Measurements from ENCODE around the gene FAM210B. TPM values are rescaled to one million over a fixed set of nuclear protein-coding genes. Genes with fewer than 3 reads are reported as not detected.

The FAM210B gene
- total RNA-seq, 2 donors from 2014 or later = 26.3 to 29.9 TPM

- Histone ChIP-seq H3K36me3 (peaks cover 17% of the 10 kb centered on the region), H3K27me3 (no peaks in the 10 kb centered on the region), H3K4me3 (no peak overlapping the region), H3K9me3 (no peaks in the 10 kb centered on the region), H3K4me1 (peaks cover 0 to 30% of the 10 kb centered on the region in 2 donors), H3K27ac (no peak overlapping the region)
- no peak for DNase-seq (ENCODE audit: low spot score)
- no peak for TF ChIP-seq CTCF (IDR thresholded peaks at IDR 0.05)
These were observed 3.1 kb downstream of the FAM210B start for GRCh38 chr20:56361900-56362299.

- H3K4me3 ChIP-seq = no peak overlapping the region
- peaks cover 24% of the 10 kb centered on the region for H3K36me3 ChIP-seq
- no peak overlapping the region for H3K27ac ChIP-seq
- no peaks in the 10 kb centered on the region for H3K27me3 ChIP-seq
- H3K4me1 ChIP-seq = peaks cover 0 to 30% of the 10 kb centered on the region in 2 donors
- TF ChIP-seq CTCF (IDR thresholded peaks at IDR 0.05) = no peak
- no peaks in the 10 kb centered on the region for H3K9me3 ChIP-seq
- DNase-seq (ENCODE audit: low spot score) = no peak
These were observed 4.1 kb downstream of the FAM210B start for GRCh38 chr20:56362833-56363413.

- no peak for TF ChIP-seq CTCF (IDR thresholded peaks at IDR 0.05)
- no peak overlapping the region for H3K27ac ChIP-seq
- no peak for DNase-seq (ENCODE audit: low spot score)
- peaks cover 24% of the 10 kb centered on the region for H3K36me3 ChIP-seq
- H3K27me3 ChIP-seq = no peaks in the 10 kb centered on the region
- H3K4me1 ChIP-seq = peaks cover 0 to 30% of the 10 kb centered on the region in 2 donors
- no peaks in the 10 kb centered on the region for H3K9me3 ChIP-seq
- no peak overlapping the region for H3K4me3 ChIP-seq
These were observed 4.7 kb downstream of the FAM210B start for GRCh38 chr20:56363491-56363890.

- H3K36me3 ChIP-seq = peaks cover 24% of the 10 kb centered on the region
- no peak for DNase-seq (ENCODE audit: low spot score)
These were observed 9.8 kb downstream of the FAM210B start for GRCh38 chr20:56368351-56369134.

GRCh38 chr20:56369179-56369578, 10.4 kb downstream of the FAM210B start:
- H3K9me3 ChIP-seq = no peaks in the 10 kb centered on the region
- no peak overlapping the region for H3K4me3 ChIP-seq
- no peak for TF ChIP-seq CTCF (IDR thresholded peaks at IDR 0.05)
- H3K4me1 ChIP-seq = no peaks in the 10 kb centered on the region
- no peaks in the 10 kb centered on the region for H3K27me3 ChIP-seq
- peaks cover 24% of the 10 kb centered on the region for H3K36me3 ChIP-seq
- no peak overlapping the region for H3K27ac ChIP-seq
- no peak for DNase-seq (ENCODE audit: low spot score)

More at GRCh38 chr20:56368351-56369134, 9.8 kb downstream of the FAM210B start:
- no peak for TF ChIP-seq CTCF (IDR thresholded peaks at IDR 0.05)
- H3K4me3 ChIP-seq = no peak overlapping the region
- H3K4me1 ChIP-seq = peaks cover 0 to 2% of the 10 kb centered on the region in 2 donors
- no peaks in the 10 kb centered on the region for H3K27me3 ChIP-seq
- H3K27ac ChIP-seq = no peak overlapping the region
- no peaks in the 10 kb centered on the region for H3K9me3 ChIP-seq
